Subcutaneous adipose tissue (tissue), 4 donors: Measurements from ENCODE around the gene ATP5PO. TPM values are rescaled to one million over a fixed set of nuclear protein-coding genes. Genes with fewer than 3 reads are reported as not detected.

Experiments used
- CTCF ChIP-seq: fragments of 450-650 bp; IDR thresholded peaks from one replicate; pipeline ENCODE4 v1.5.1; 2016; ENCODE audit warnings: low read depth, mild to moderate bottlenecking, control low read depth, antibody characterized with exemption, moderate library complexity
- total RNA-seq, 4 donors: library from RNA; depleted of rRNA; stranded (reverse); fragments of >200 nt; gene quantifications; one replicate each; pipeline ENCODE4 v1.1.0, GENCODE V29; 2016

Gene ATP5PO
- total RNA-seq, 4 donors from 2014 or later = 166 to 271 (median 236) TPM

- TF ChIP-seq CTCF = no peak
These were observed 41.4 kb downstream of the ATP5PO start for GRCh38 chr21:33874161-33874560.

- no peak for TF ChIP-seq CTCF
These were observed 42.6 kb downstream of the ATP5PO start for GRCh38 chr21:33872881-33873515.

GRCh38 chr21:33871171-33871570 is 44.4 kb downstream of the ATP5PO start:
- no peak for TF ChIP-seq CTCF

GRCh38 chr21:33870768-33871167 is 44.8 kb downstream of the ATP5PO start:
- TF ChIP-seq CTCF = no peak

- TF ChIP-seq CTCF = no peak
These were observed 45.7 kb downstream of the ATP5PO start for GRCh38 chr21:33869873-33870272.

GRCh38 chr21:33866826-33867225 is 48.8 kb downstream of the ATP5PO start:
- no peak for TF ChIP-seq CTCF

GRCh38 chr21:33865996-33866575 is 49.5 kb downstream of the ATP5PO start:
- TF ChIP-seq CTCF = no peak
